ENCODE results near the gene COQ7.

Gene COQ7

DNA sequence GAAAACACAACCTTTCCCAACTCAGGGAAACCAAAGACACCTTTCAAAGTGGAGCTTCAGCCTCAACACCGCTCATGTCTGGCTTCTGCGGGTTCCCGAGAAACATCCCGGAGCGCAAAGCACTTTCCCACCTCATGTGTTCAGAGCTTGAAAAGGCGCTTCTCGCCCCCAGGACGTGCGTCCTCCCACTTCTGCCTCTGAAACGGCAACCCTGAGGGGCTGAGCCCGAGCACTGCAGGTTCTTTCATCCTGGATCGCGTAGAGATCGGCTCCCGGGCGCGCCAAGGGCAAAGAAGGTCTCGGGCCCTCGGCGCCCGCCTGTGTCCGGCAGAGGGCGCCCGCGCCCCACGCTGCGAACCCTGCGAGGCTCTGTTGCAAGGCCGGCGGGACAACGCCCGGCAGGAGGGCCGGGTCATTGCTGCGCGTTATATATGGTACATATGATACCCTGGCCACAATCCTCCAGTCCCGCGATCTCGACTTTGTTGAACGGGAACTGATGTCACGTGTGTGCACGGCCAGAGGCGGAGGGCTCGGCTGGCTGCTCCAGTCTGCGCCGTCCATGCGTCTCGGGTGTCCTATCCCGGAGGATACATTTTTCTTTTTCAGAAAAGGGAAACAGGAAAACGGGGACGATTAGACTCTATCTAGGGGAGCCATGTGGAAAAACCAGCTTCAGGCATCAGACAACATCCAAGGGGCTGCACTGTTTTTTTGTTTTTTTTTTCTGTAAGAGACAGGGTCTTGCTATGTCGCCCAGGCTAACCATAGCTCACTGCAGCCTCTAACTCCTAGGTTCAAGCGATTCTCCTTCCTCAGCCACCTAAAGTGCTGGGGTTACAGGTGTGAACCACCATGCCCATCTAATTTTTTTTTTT, 19.1 kb downstream of the COQ7 start:
- peak; percentile 60 for DNase-seq

DNA sequence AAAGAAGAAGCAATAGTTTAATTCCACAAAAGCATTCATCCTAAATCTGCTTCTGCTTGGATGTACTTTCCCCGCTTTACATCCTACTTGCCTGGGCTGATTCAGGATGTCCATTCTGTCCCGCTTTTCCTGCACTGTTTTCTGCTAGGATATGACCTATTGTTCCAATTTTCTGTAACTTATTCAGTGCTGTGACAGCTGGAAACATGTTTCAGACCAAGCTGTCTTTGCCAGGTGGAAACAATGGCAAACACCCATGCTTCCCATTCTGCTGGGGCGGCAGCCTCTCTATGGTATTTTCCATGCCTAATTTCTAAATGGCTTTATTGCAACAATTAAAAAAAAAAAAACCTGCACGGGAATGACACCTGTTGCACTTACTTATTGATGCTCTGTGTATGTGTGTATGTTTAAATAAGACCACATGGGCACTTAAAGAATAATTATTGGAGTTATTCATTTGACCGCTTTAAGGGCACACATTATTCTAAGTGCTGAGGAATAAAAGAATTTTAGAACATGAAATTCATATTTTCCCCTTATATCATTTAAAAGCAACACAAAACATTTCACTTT, 21.0 kb downstream of the COQ7 start:
- DNase-seq: no peak

DNA sequence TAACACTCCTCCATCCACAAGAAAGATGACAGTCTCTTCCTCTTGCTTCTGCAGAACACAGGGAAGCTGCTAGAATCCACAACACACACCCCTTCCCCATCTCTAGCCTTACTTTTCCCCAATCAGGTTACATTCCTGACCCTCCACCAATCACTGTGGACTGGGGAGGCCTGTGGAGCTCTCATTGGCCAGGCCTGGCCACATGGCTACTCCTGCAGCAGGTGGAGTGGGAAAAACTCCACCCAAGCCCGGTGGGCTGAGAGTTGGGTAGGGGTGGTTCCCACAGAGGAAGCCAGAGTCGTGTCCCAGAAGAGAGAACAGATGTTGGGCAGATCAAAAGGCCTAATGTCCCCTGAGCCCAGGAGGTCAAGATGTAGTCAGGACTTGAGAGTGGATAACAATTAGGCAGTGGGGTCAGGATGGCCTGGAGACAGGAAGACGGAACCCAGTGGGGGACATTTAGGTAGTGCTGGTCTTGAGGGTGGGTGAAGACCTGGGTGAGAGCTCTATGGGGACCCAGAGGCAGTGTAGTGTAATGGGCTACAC, 22.1 kb downstream of the COQ7 start:
- DNase-seq: no peak

- no peak for DNase-seq
Measured at GRCh38 chr16:19090916-19091315, 23.5 kb downstream of the COQ7 start.

- DNase-seq: no peak
Measured at GRCh38 chr16:19092653-19093410, 25.4 kb downstream of the COQ7 start.

DNA sequence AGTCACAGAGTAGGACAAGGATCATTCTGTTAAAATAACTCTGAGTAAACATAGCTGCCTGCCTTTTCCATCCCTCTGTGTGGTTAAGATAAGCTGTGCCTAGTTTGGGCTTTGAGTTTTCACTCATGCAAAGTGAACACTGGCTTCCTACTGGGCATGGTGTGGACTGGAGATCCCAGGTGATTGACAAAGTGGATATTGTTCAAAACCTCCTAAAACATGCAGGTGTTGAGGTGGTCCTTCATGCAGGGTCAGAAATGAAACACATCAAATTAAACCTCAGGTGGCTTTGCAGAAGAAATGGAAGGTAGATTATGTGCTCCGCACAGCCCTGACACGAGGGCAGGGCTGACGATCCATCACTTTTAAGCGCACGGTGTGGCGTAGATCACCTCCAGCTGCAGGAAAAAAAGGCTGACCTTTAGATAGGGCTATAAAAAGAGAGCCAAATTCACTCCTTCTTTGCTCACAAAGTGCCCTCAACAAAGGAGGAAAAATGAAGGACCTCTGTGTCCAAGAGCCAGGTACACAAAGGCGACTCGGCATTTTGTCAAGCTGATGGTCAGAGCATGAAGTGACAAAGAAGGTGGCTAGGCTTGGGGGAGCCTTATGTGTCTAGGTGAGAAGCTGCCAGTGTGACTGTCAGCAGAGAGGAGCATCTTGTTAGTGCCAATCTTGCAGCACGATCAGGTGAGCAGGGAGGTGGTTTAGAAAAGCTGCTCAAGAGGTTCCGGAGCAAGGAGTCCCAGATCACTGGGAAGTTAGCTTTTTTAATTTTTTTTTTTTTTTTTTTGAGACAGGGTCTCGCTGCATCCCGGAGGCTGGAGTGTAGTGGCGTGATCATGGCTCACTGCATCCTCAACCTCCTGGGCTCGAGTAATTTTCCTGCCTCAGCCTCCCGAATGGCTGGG, 26.5 kb downstream of the COQ7 start:
- no peak for DNase-seq

- no peak for DNase-seq
Measured at GRCh38 chr16:19094542-19095365, 27.3 kb downstream of the COQ7 start.

DNA sequence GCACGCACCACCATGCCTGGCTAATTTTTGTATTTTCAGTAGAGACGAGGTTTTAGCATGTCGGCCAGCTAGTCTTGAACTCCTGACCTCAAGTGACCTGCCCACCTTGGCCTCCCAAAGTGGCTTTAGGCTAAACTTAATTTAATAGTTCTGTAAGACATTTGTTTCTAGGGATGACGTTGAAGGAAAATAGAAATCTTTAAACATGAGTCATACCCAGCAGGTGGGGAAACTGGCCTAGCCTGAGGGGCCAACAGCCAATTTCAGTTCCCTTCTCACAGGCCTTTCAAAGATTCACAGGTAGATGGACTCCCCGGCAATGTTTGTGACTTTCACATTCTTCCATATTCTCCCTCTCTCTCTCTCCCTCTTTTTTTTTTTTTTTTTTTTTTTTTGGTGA, 28.2 kb downstream of the COQ7 start:
- DNase-seq: no peak

DNA sequence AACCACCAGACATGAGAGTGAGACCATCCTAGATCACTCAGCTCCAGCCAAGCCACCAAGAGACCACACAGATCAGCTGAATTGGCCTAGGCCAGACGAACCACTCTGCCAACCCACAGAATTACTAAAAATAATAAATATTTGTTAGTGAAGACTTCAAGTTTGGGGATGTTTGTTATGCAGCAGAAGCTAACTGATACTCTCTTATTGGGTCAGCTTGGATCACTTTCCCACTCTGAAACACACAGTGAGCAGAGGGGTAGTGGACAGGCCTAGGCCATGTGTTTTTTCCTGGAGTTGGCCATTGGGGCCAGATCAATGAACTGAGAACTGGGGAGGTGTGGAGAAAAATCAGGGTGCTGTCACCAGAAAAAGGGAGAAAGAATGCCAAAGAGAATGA, 30.8 kb downstream of the COQ7 start:
- DNase-seq: no peak

DNA sequence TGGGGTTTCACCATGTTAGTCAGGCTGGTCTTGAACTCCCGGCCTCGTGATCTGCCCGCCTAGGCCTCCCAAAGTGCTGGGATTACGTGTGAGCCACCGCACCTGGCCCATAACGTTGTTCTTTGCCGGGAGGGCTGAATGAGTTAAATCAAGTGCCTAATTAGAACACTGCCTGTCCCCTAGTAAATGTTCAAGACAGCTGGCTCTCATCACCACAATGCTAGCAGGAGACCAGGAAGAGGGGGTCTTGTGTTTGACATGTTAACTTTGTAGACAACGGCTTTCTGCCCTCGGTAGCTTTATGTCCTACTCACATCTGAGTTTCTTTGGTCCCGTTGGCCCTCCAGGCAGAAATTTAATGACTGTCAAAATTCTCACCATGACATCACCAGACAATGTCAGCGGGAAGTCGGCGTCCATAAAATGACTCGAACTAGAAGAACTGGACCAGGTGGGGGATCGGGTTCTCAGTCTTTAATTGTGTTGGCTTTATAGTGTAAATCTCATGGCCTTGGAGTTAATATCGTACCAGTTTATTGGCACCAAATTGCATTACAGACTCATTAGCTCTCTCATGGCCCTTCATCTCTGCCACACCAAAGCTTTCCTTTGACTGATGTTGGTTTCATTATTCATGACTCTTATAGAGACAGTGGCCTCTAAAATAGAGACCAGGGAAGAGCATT, 34.9 kb downstream of the COQ7 start:
- DNase-seq: no peak

DNA sequence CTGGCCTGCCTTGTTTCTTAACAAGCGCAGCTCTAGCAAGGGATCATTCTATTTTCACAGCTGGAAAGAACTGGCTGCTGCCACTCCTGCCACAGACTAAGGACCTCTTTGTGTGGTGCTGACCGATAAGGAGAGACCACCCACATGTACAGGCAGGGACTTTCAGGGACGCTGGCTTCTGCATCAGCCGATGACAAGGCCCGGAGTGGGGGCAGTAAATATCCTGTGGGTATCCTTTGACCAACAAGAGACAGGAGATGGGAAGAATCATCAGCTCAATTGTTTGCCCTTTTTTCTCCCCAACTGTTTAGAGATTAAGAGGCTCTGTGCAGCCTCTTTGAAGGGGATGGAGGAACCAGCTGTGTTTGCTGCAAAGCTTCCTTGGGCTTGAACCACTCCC, 37.2 kb downstream of the COQ7 start:
- no peak for DNase-seq

- DNase-seq: no peak
Measured at GRCh38 chr16:19105131-19105530, 37.7 kb downstream of the COQ7 start.

- DNase-seq: no peak
Measured at GRCh38 chr16:19105891-19106624, 38.6 kb downstream of the COQ7 start.

GRCh38 chr16:19106625-19107020, 39.2 kb downstream of the COQ7 start:
- DNase-seq: no peak

- no peak for DNase-seq
Measured at GRCh38 chr16:19108409-19109287, 41.2 kb downstream of the COQ7 start.

- no peak for DNase-seq
Measured at GRCh38 chr16:19109288-19109664, 41.9 kb downstream of the COQ7 start.

DNA sequence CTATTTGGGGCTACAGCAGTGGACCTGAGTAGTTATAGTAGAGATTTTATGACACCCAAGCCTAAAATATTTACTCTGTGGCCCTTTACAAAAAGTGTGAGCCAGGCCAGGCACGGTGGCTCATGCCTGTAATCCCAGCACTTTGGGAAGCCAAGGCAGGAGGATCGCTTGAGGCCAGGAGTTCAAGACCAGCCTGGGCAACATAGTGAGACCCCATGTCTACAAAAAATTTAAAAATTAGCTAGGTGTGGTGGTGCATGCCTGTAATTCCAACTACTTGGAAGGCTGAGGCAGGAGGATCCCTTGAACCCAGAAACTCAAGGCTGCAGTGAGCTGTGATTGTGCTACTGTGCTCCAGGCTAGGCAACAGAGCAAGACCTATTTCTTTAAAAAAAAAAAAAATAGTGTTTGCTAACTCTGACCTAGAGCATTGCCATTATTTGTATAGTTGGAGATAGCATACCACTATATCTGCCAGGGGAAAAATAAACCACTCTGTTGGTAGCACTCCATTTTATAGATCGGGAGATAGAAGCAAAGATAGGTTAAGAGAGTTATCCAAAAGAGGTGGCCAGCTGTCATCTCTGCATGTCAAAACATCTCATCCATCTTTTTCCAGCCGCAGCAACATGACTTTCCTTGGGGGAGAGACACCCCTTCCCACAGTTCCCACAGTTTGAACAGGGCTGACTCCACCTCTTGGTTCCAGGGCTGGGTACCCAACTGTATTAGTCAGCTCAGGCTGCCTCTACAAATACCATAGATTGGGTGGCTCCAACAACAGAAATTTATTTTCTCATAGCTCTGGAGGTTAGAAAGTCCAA, 43.3 kb downstream of the COQ7 start:
- DNase-seq: no peak

GRCh38 chr16:19112099-19112407, 44.6 kb downstream of the COQ7 start:
- no peak for DNase-seq

Data from CD4-positive, alpha-beta T cell treated with Interleukin-4 for 4 hours (primary cell).